IMR-90 (cell line): ENCODE data around the gene CDK17. TPM values are rescaled to one million over a fixed set of nuclear protein-coding genes. Genes with fewer than 3 reads are reported as not detected.

Experiments
- ATAC-seq: fragments of 200-7000 bp; cut with Tn5 transposase; 2 replicates; pipeline ENCODE4 v1.9.1; 2020; ENCODE audit warnings: low read depth, mild to moderate bottlenecking, moderate library complexity
- BruUV-seq: library from RNA; stranded (reverse); fragments of 400-500 nt; replicated peaks from 2 replicates; lab custom pipeline; 2021; lab: Mats Ljungman, UMichigan
- CTCF ChIA-PET: fragments of 300-600 bp; formaldehyde crosslinking; extraction: SDS; loops from one replicate; lab custom pipeline; 2021; ENCODE audit warnings: antibody characterized with exemption; lab: Yijun Ruan, JAX
- POLR2A ChIA-PET: fragments of 300-600 bp; sonication (Branson Sonifier 250); formaldehyde crosslinking; loops from one replicate; lab custom pipeline; 2022; ENCODE audit warnings: antibody characterized with exemption; ENCODE audit not compliant: unreplicated experiment; lab: Charles Lee
- DNase-seq: peaks from one replicate; pipeline ENCODE4 v3.0.0; 2013
- H2AFZ ChIP-seq: replicated peaks from 2 replicates; pipeline ENCODE3; 2013; ENCODE audit warnings: low read length, mild to moderate bottlenecking; ENCODE audit not compliant: poor library complexity
- H2AK5ac ChIP-seq: 2 replicates; pipeline ENCODE4 v1.6.1; 2013; ENCODE audit warnings: low read depth, low read length, inconsistent platforms
- H2AK9ac ChIP-seq: replicated peaks from 2 replicates; pipeline ENCODE3; 2013; ENCODE audit warnings: mild to moderate bottlenecking, low read depth, low read length, moderate library complexity; ENCODE audit not compliant: poor library complexity
- H2BK120ac ChIP-seq: 2 replicates; pipeline ENCODE4 v1.6.1; 2013; ENCODE audit warnings: low read depth, low read length, inconsistent platforms
- H2BK15ac ChIP-seq: 3 replicates; pipeline ENCODE4 v1.6.1; 2013; ENCODE audit warnings: low read depth, low read length, inconsistent platforms
- H2BK20ac ChIP-seq: 2 replicates; pipeline ENCODE4 v1.6.1; 2013; ENCODE audit warnings: low read depth, mild to moderate bottlenecking, inconsistent platforms, low read length, moderate library complexity
- H2BK5ac ChIP-seq: 2 replicates; pipeline ENCODE4 v1.6.1; 2013; ENCODE audit warnings: mild to moderate bottlenecking, low read depth, low read length, inconsistent platforms; ENCODE audit not compliant: poor library complexity, severe bottlenecking
- H3K14ac ChIP-seq: replicated peaks from 2 replicates; pipeline ENCODE4 v1.6.1; 2013; ENCODE audit warnings: low read depth, low read length, inconsistent platforms
- H3K18ac ChIP-seq: 2 replicates; pipeline ENCODE4 v1.6.1; 2013; ENCODE audit warnings: low read depth, low read length, control low read depth
- H3K23ac ChIP-seq: 2 replicates; pipeline ENCODE4 v1.6.1; 2013; ENCODE audit warnings: low read depth, low read length, inconsistent platforms
- H3K27ac ChIP-seq: 2 replicates; pipeline ENCODE4 v1.5.1; 2013; ENCODE audit warnings: mild to moderate bottlenecking, control low read depth, low read length; ENCODE audit not compliant: insufficient read depth
- H3K27me3 ChIP-seq: 2 replicates; pipeline ENCODE4 v1.6.1; 2013; ENCODE audit warnings: low read length; ENCODE audit not compliant: control insufficient read depth, insufficient read depth
- H3K36me3 ChIP-seq: 2 replicates; pipeline ENCODE4 v1.6.1; 2013; ENCODE audit warnings: low read length, mixed read lengths; ENCODE audit not compliant: control insufficient read depth, insufficient read depth
- H3K4ac ChIP-seq: 2 replicates; pipeline ENCODE4 v1.6.1; 2013; ENCODE audit warnings: low read depth, low read length, inconsistent platforms
- H3K4me1 ChIP-seq: 2 replicates; pipeline ENCODE4 v1.6.1; 2013; ENCODE audit warnings: low read length, mixed read lengths; ENCODE audit not compliant: control insufficient read depth, insufficient read depth
- H3K4me2 ChIP-seq: 2 replicates; pipeline ENCODE4 v1.6.1; 2013; ENCODE audit warnings: low read depth, mild to moderate bottlenecking, control low read depth, low read length, moderate library complexity
- H3K4me3 ChIP-seq: 2 replicates; pipeline ENCODE4 v1.5.1; 2013; ENCODE audit warnings: low read depth, mild to moderate bottlenecking, control low read depth, low read length, moderate library complexity; ENCODE audit not compliant: insufficient read depth
- H3K56ac ChIP-seq: 2 replicates; pipeline ENCODE4 v1.6.1; 2013; ENCODE audit warnings: low read length, inconsistent platforms; ENCODE audit not compliant: insufficient read depth; ENCODE audit errors: extremely low read depth
- H3K79me1 ChIP-seq, 2 experiments: 2 replicates each; pipeline ENCODE4 v1.6.1; 2013; ENCODE audit warnings: low read length in 2 of 2, inconsistent platforms in 1 of 2, low read depth in 1 of 2
- H3K9ac ChIP-seq: 2 replicates; pipeline ENCODE4 v1.6.1; 2013; ENCODE audit warnings: low read depth, low read length, control low read depth
- H3K9me1 ChIP-seq: 2 replicates; pipeline ENCODE4 v1.6.1; 2013; ENCODE audit warnings: low read length, inconsistent platforms; ENCODE audit not compliant: insufficient read depth
- H3K9me3 ChIP-seq: 2 replicates; pipeline ENCODE4 v1.6.1; 2013; ENCODE audit warnings: low read length; ENCODE audit not compliant: control insufficient read depth, insufficient read depth
- H4K20me1 ChIP-seq: 2 replicates; pipeline ENCODE4 v1.6.1; 2013; ENCODE audit warnings: low read length, inconsistent platforms; ENCODE audit not compliant: insufficient read depth
- H4K5ac ChIP-seq: 2 replicates; pipeline ENCODE4 v1.6.1; 2013; ENCODE audit warnings: mild to moderate bottlenecking, low read depth, low read length, control low read depth
- H4K8ac ChIP-seq, 2 experiments: 2 replicates each; pipeline ENCODE4 v1.6.1; 2013; ENCODE audit warnings: low read depth in 2 of 2, low read length in 2 of 2, control low read depth in 1 of 2, inconsistent platforms in 1 of 2
- H4K91ac ChIP-seq: 2 replicates; pipeline ENCODE4 v1.6.1; 2013; ENCODE audit warnings: low read depth, low read length, inconsistent platforms; ENCODE audit not compliant: insufficient read depth
- CHD1 ChIP-seq: IDR thresholded peaks from 2 replicates; pipeline ENCODE4 v1.6.1; 2012; ENCODE audit warnings: low read depth, low read length, improper control_type of control experiment
- CTCF ChIP-seq: conservative IDR thresholded peaks from 2 replicates; pipeline ENCODE4 v1.5.1; 2012; ENCODE audit warnings: mild to moderate bottlenecking, low read depth, low read length, improper control_type of control experiment
- ELK1 ChIP-seq: fragments of 150-350 bp; IDR thresholded peaks from 2 replicates; pipeline ENCODE4 v1.6.1; 2016; ENCODE audit warnings: low read depth, mild to moderate bottlenecking, low read length, moderate library complexity, borderline replicate concordance
- FOS ChIP-seq: fragments of 150-350 bp; IDR thresholded peaks from 2 replicates; pipeline ENCODE4 v1.6.1; 2016; ENCODE audit warnings: low read depth, low read length
- MXI1 ChIP-seq: IDR thresholded peaks from 2 replicates; pipeline ENCODE4 v1.6.1; 2012; ENCODE audit warnings: low read depth, mild to moderate bottlenecking, low read length, moderate library complexity, borderline replicate concordance
- RFX5 ChIP-seq: IDR thresholded peaks from 2 replicates; pipeline ENCODE4 v1.8.0; 2012; ENCODE audit warnings: low read depth, mild to moderate bottlenecking, low read length, moderate library complexity
- SMC3 ChIP-seq: fragments of 150-350 bp; IDR thresholded peaks from 2 replicates; pipeline ENCODE4 v1.6.1; 2016; ENCODE audit warnings: low read depth, mild to moderate bottlenecking, antibody characterized with exemption, low read length, moderate library complexity
- WGBS, 2 experiments: methylation state at CpG; one replicate each; pipeline versions ENCODE4 v1.1.5 to v1.1.7; 2013; ENCODE audit warnings: missing lambda C conversion rate in 2 of 2; ENCODE audit not compliant: insufficient read length in 1 of 2; ENCODE audit errors: extremely low coverage in 2 of 2; 5-methylcytosine and 5-hydroxymethylcytosine counted together
- dilution Hi-C: fragments of 300-500 bp; cut with HindIII; formaldehyde crosslinking; loops from one replicate; pipeline ENCODE4 v1.14.3; 2018; ENCODE audit warnings: low sequenced_read_pairs; ENCODE audit not compliant: unreplicated experiment
- in situ Hi-C: fragments of 300-500 bp; cut with MboI; formaldehyde crosslinking; loops from 3 replicates; pipeline ENCODE4 v1.14.3; 2019; ENCODE audit warnings: low sequenced_read_pairs, inconsistent platforms, mixed read lengths
- intact Hi-C: fragments of 100-400 bp; cut with micrococcal nuclease; formaldehyde crosslinking; loops from 2 replicates; pipeline ENCODE4 v1.10.0; 2022
- polyA plus RNA-seq, 3 experiments: library from polyadenylated mRNA; depleted of rRNA; stranded (reverse); fragments of >200 nt; gene quantifications; 2 replicates each; pipeline ENCODE4 v1.2.3, GENCODE V29; 2012; ENCODE audit warnings: low replicate concordance in 1 of 3
- total RNA-seq: library from RNA; depleted of rRNA; stranded (reverse); fragments of >200 nt; gene quantifications from 2 replicates; pipeline ENCODE4 v1.2.3, GENCODE V29; 2012

The CDK17 gene
- total and polyA plus RNA-seq, 2 of the 4 experiments (the other 2 are of a cell fraction): 14.5 to 50.2 TPM

- ATAC-seq: no peak
- H3K4me1 ChIP-seq: peaks cover 1% of the 10 kb centered on the region; the same call in 1 of the 2 replicates
Measured at GRCh38 chr12:96228566-96229248, 171.5 kb downstream of the CDK17 start.

More at GRCh38 chr12:96228566-96229248, 171.5 kb downstream of the CDK17 start:
- no peak overlapping the region for H2AK5ac ChIP-seq
- no peak overlapping the region for H2AFZ ChIP-seq
- in situ Hi-C loops: no loop called here
- no peak overlapping the region for H3K18ac ChIP-seq
- no peak overlapping the region for H2AK9ac ChIP-seq
- H3K9me3 ChIP-seq: no peaks in the 10 kb centered on the region
- H2BK5ac ChIP-seq: no peak overlapping the region
- H2BK20ac ChIP-seq: no peak overlapping the region
- TF ChIP-seq ELK1 (no peak), CHD1 (no peak), MXI1 (no peak), RFX5 (no peak), SMC3 (no peak), FOS (no peak), CTCF (no peak)
- BruUV-seq: no TSS peak
- CTCF ChIA-PET: no interaction called here
- H3K9me1 ChIP-seq: peaks cover 21% of the 10 kb centered on the region
- H4K8ac ChIP-seq: no peak overlapping the region
- intact Hi-C loops: no loop called here
- H3K14ac ChIP-seq: no peak overlapping the region
- DNase-seq: no peak
- H3K9ac ChIP-seq: no peak overlapping the region
- peaks cover 57 to 87% of the 10 kb centered on the region in 2 experiments for H3K79me1 ChIP-seq
- no peak overlapping the region for H3K27ac ChIP-seq
- H3K27me3 ChIP-seq: no peaks in the 10 kb centered on the region
- H4K20me1 ChIP-seq: peaks cover 44% of the 10 kb centered on the region
- no peak overlapping the region for H2BK120ac ChIP-seq
- H3K23ac ChIP-seq: no peak overlapping the region
- H4K5ac ChIP-seq: no peak overlapping the region
- POLR2A ChIA-PET: interaction anchor here (0.5 kb wide), 1 partner anchor 14 kb away, joined by 8 read pairs; no protein-coding TSS in a partner anchor
- H3K4me2 ChIP-seq: no peak overlapping the region
- dilution Hi-C loops: no loop called here
- WGBS, 2 experiments: 83% methylated on average over 2 of the region's 12 CpGs; no CpG with 5 or more reads in 1 of the 2 experiments
- H3K36me3 ChIP-seq: peaks cover 32% of the 10 kb centered on the region
- no peak overlapping the region for H3K56ac ChIP-seq
- H4K91ac ChIP-seq: no peak overlapping the region
- H3K4ac ChIP-seq: no peak overlapping the region
- H2BK15ac ChIP-seq: no peak overlapping the region
- H3K4me3 ChIP-seq: no peak overlapping the region
